ENCODE measurements around the gene ACTR10. TPM values are rescaled to one million over a fixed set of nuclear protein-coding genes. Genes with fewer than 3 reads are reported as not detected.

ACTR10 gene
- total and polyA plus RNA-seq, 9 of the 15 experiments (the other 6 are each of a cell fraction or from before 2014, with no cell fraction given), result 22.0 to 66.1 (median 34.1) TPM

DNA sequence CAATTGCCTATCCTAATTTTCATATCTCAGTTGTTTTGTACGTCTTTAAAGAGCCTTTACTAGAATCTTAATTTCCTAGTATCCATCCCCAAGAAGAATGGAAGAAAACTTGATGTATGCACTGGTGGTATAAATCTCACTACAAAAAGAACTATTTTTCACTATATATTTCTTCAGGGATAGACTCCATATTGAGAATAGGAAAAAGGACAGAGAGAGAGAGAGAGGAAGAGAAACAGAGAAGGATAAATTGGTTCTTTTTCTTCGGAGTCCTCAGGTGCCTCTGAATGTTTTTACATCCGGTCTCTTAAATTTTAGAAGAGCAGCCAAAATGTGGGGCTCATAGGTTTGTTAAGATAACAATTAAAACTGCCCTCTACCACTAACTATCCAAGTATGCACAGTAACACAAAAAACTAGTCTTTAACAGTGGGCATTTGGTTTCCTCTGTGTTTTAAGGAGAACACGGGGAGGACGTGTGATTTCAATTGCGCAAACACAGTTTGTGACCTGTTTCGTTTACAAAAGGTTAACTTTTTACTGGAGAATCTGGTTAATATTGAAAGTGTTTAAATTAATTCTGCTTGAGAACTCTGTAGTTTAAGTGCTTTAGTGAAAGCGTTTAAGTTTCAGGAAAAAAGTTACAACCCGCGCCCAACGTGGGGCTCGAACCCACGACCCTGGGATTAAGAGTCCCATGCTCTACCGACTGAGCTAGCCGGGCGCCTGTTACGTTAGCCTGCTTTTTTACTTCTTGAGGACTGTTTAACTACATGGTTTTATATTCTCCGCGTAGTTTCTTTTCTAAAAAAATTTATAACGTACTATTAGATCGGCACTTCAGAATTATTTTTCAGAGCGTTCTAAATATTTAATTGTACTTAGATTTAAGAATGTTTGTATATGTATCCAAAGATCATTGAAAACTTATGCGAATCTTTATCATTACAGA is 39.6 kb downstream of the ACTR10 start (continued):
- TF ChIP-seq, protein P1, sequence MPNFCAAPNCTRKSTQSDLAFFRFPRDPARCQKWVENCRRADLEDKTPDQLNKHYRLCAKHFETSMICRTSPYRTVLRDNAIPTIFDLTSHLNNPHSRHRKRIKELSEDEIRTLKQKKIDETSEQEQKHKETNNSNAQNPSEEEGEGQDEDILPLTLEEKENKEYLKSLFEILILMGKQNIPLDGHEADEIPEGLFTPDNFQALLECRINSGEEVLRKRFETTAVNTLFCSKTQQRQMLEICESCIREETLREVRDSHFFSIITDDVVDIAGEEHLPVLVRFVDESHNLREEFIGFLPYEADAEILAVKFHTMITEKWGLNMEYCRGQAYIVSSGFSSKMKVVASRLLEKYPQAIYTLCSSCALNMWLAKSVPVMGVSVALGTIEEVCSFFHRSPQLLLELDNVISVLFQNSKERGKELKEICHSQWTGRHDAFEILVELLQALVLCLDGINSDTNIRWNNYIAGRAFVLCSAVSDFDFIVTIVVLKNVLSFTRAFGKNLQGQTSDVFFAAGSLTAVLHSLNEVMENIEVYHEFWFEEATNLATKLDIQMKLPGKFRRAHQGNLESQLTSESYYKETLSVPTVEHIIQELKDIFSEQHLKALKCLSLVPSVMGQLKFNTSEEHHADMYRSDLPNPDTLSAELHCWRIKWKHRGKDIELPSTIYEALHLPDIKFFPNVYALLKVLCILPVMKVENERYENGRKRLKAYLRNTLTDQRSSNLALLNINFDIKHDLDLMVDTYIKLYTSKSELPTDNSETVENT (CRISPR knock-in tag; IDR thresholded peaks at IDR 0.05), result no peak
- TF ChIP-seq, protein P2, sequence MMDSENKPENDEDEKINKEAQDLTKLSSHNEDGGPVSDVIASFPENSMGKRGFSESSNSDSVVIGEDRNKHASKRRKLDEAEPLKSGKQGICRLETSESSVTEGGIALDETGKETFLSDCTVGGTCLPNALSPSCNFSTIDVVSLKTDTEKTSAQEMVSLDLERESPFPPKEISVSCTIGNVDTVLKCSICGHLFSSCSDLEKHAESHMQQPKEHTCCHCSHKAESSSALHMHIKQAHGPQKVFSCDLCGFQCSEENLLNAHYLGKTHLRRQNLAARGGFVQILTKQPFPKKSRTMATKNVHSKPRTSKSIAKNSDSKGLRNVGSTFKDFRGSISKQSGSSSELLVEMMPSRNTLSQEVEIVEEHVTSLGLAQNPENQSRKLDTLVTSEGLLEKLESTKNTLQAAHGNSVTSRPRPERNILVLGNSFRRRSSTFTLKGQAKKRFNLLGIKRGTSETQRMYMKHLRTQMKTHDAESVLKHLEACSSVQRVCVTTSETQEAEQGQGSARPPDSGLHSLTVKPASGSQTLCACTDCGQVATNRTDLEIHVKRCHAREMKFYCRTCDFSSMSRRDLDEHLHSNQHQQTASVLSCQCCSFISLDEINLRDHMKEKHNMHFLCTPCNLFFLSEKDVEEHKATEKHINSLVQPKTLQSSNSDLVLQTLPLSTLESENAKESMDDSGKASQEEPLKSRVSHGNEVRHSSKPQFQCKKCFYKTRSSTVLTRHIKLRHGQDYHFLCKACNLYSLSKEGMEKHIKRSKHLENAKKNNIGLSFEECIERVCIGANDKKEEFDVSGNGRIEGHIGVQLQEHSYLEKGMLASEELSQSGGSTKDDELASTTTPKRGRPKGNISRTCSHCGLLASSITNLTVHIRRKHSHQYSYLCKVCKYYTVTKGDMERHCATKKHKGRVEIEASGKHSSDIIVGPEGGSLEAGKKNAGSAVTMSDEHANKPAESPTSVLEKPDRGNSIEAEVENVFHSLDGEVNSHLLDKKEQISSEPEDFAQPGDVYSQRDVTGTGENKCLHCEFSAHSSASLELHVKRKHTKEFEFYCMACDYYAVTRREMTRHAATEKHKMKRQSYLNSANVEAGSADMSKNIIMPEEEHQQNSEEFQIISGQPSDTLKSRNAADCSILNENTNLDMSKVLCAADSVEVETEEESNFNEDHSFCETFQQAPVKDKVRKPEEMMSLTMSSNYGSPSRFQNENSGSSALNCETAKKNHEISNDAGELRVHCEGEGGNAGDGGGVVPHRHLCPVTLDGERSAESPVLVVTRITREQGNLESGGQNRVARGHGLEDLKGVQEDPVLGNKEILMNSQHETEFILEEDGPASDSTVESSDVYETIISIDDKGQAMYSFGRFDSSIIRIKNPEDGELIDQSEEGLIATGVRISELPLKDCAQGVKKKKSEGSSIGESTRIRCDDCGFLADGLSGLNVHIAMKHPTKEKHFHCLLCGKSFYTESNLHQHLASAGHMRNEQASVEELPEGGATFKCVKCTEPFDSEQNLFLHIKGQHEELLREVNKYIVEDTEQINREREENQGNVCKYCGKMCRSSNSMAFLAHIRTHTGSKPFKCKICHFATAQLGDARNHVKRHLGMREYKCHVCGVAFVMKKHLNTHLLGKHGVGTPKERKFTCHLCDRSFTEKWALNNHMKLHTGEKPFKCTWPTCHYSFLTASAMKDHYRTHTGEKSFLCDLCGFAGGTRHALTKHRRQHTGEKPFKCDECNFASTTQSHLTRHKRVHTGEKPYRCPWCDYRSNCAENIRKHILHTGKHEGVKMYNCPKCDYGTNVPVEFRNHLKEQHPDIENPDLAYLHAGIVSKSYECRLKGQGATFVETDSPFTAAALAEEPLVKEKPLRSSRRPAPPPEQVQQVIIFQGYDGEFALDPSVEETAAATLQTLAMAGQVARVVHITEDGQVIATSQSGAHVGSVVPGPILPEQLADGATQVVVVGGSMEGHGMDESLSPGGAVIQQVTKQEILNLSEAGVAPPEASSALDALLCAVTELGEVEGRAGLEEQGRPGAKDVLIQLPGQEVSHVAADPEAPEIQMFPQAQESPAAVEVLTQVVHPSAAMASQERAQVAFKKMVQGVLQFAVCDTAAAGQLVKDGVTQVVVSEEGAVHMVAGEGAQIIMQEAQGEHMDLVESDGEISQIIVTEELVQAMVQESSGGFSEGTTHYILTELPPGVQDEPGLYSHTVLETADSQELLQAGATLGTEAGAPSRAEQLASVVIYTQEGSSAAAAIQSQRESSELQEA (IDR thresholded peaks at IDR 0.05; ENCODE audit: low read depth), result peak; percentile 44; the same call in 1 of the 2 replicates
- TF ChIP-seq FIP1L1 (IDR thresholded peaks at IDR 0.05; ENCODE audit: low read depth, low read length, poor library complexity, severe bottlenecking) (no peak), ZNF57 (CRISPR knock-in tag; IDR thresholded peaks at IDR 0.05) (no peak), NCOA2 (IDR thresholded peaks at IDR 0.05; ENCODE audit: partially characterized antibody in 2 of 2) (peak in 1 of 2 experiments; percentile 48), NFYB (IDR thresholded peaks at IDR 0.05; ENCODE audit: extremely low read depth, insufficient read length) (no peak), POLR2H (tag; IDR thresholded peaks at IDR 0.05; ENCODE audit: low read depth) (peak; percentile 100), ZFPM2 (CRISPR knock-in tag; IDR thresholded peaks at IDR 0.05) (no peak), RCOR1 (IDR thresholded peaks at IDR 0.05; ENCODE audit: borderline replicate concordance in 1 of 2, low read depth in 2 of 2, low read length in 2 of 2) (peak in 1 of 2 experiments; percentile 27; a peak in 1 of 4 replicates)
- TF ChIP-seq, protein P3, sequence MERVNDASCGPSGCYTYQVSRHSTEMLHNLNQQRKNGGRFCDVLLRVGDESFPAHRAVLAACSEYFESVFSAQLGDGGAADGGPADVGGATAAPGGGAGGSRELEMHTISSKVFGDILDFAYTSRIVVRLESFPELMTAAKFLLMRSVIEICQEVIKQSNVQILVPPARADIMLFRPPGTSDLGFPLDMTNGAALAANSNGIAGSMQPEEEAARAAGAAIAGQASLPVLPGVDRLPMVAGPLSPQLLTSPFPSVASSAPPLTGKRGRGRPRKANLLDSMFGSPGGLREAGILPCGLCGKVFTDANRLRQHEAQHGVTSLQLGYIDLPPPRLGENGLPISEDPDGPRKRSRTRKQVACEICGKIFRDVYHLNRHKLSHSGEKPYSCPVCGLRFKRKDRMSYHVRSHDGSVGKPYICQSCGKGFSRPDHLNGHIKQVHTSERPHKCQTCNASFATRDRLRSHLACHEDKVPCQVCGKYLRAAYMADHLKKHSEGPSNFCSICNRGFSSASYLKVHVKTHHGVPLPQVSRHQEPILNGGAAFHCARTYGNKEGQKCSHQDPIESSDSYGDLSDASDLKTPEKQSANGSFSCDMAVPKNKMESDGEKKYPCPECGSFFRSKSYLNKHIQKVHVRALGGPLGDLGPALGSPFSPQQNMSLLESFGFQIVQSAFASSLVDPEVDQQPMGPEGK (CRISPR knock-in tag; IDR thresholded peaks at IDR 0.05; ENCODE audit: borderline replicate concordance), result no peak
- TF ChIP-seq, protein P4, sequence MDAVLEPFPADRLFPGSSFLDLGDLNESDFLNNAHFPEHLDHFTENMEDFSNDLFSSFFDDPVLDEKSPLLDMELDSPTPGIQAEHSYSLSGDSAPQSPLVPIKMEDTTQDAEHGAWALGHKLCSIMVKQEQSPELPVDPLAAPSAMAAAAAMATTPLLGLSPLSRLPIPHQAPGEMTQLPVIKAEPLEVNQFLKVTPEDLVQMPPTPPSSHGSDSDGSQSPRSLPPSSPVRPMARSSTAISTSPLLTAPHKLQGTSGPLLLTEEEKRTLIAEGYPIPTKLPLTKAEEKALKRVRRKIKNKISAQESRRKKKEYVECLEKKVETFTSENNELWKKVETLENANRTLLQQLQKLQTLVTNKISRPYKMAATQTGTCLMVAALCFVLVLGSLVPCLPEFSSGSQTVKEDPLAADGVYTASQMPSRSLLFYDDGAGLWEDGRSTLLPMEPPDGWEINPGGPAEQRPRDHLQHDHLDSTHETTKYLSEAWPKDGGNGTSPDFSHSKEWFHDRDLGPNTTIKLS (IDR thresholded peaks at IDR 0.05; ENCODE audit: borderline replicate concordance, low read depth), result no peak
